NB4 (cell line): ENCODE data around the gene RBBP8NL.

ENCODE experiments used
- CTCF ChIP-seq: IDR thresholded peaks from one replicate; pipeline ENCODE4 v1.5.1; 2012; ENCODE audit warnings: low read depth, low read length
- MAX ChIP-seq: IDR thresholded peaks from 2 replicates; pipeline ENCODE4 v1.6.1; 2011; ENCODE audit warnings: low read depth, low read length
- POLR2A ChIP-seq: IDR thresholded peaks from 2 replicates; pipeline ENCODE4 v1.6.1; 2011; ENCODE audit warnings: mild to moderate bottlenecking; ENCODE audit not compliant: insufficient read length; ENCODE audit errors: extremely low read depth

- no peak for TF ChIP-seq CTCF
- no peak for TF ChIP-seq POLR2A
- no peak for TF ChIP-seq MAX
These were observed 66.2 kb downstream of the RBBP8NL start for GRCh38 chr20:62360854-62361798.
